Large intestine (tissue), 3 donors: Measurements from ENCODE around the gene NPHP1. TPM values are rescaled to one million over a fixed set of nuclear protein-coding genes. Genes with fewer than 3 reads are reported as not detected.
"Not testable (repeated sequence)": the region's sequence is repeated elsewhere in the genome, so short reads cannot be mapped to it uniquely, and the experiment has no call there.

Experiments used
- DNase-seq, 2 donors: peaks; one replicate each; pipeline versions ENCODE4 v3.0.0 to v3.0.0-alpha.2; 2013
- H3K27ac ChIP-seq: one replicate; pipeline ENCODE4 v1.5.1; 2013; ENCODE audit warnings: low read length
- H3K27me3 ChIP-seq: 2 replicates; pipeline ENCODE4 v1.6.1; 2013; ENCODE audit warnings: low read length; ENCODE audit not compliant: control insufficient read depth, insufficient read depth
- H3K36me3 ChIP-seq: 2 replicates; pipeline ENCODE4 v1.6.1; 2013; ENCODE audit warnings: low read length; ENCODE audit not compliant: control insufficient read depth, insufficient read depth
- H3K4me1 ChIP-seq: one replicate; pipeline ENCODE4 v1.6.1; 2013; ENCODE audit warnings: low read length; ENCODE audit not compliant: control insufficient read depth, insufficient read depth
- H3K4me3 ChIP-seq: one replicate; pipeline ENCODE4 v1.5.1; 2013; ENCODE audit warnings: low read length
- H3K9me3 ChIP-seq: one replicate; pipeline ENCODE4 v1.6.1; 2013; ENCODE audit warnings: mild to moderate bottlenecking, low read depth, low read length, moderate library complexity; ENCODE audit not compliant: control insufficient read depth
- WGBS: methylation state at CpG from one replicate; pipeline ENCODE4 v1.1.5; 2013; ENCODE audit warnings: low lambda C conversion rate; ENCODE audit not compliant: insufficient coverage; 5-methylcytosine and 5-hydroxymethylcytosine counted together
- polyA plus RNA-seq: library from polyadenylated mRNA; unstranded; fragments of 120-200 nt; gene quantifications from one replicate; pipeline ENCODE4 v1.2.1, GENCODE V29; 2013

NPHP1 gene
- polyA plus RNA-seq, 1 donor: 3.9 TPM

DNA sequence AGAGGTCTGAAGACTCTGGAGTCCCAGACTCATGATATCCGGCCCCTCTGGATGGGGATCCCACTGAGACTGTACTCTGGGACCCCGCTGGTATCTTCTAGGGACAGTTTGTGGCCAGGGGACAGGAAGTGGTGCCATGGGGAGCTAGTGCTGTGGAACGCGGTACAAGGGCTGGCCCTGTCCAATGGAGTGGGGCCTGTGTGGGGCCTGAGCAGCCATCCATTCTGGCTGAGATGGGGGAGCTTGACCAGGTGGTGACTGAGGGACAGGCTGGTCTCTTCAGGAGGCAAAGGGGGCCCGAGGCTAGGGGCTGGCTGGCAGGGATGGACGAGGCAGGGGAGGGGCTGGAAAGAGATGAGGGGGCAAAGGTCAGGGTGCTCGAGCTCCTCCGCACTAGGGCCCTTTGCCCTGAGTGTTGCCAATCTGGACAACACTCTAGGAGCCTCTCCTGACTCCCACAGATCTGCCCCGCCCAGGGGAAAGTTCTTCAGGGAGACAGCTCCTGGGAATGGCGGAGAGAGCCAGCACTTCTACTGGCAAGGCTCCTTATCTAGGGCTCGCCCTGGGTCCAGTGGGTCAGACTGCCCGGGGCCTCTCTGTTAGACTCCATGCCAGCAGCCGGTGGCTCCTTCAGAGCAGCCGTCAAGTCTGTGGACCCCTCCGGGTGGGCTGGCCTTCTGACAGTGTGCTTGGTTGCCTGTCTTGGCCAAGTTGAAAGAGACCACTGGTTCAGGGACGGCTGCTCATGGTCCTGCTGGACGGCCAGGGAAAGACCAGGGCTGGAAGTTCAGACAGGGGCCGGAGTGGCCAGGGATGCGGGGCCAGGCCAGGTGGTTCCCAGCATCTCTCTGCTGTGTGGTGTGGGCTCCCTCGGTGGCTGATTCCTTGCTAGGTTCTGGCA is 101.5 kb downstream of the NPHP1 start:
- peak; percentile 80 to 87 for DNase-seq
- peaks cover 74% of the 10 kb centered on the region for H3K4me1 ChIP-seq
- no peaks in the 10 kb centered on the region for H3K27me3 ChIP-seq
- H3K4me3 ChIP-seq: no peak overlapping the region
- no peaks in the 10 kb centered on the region for H3K9me3 ChIP-seq
- H3K27ac ChIP-seq: peak overlapping the region; percentile 91
- H3K36me3 ChIP-seq: peaks cover 20% of the 10 kb centered on the region
- no CpG with 5 or more reads among the region's 20 CpGs for WGBS

DNA sequence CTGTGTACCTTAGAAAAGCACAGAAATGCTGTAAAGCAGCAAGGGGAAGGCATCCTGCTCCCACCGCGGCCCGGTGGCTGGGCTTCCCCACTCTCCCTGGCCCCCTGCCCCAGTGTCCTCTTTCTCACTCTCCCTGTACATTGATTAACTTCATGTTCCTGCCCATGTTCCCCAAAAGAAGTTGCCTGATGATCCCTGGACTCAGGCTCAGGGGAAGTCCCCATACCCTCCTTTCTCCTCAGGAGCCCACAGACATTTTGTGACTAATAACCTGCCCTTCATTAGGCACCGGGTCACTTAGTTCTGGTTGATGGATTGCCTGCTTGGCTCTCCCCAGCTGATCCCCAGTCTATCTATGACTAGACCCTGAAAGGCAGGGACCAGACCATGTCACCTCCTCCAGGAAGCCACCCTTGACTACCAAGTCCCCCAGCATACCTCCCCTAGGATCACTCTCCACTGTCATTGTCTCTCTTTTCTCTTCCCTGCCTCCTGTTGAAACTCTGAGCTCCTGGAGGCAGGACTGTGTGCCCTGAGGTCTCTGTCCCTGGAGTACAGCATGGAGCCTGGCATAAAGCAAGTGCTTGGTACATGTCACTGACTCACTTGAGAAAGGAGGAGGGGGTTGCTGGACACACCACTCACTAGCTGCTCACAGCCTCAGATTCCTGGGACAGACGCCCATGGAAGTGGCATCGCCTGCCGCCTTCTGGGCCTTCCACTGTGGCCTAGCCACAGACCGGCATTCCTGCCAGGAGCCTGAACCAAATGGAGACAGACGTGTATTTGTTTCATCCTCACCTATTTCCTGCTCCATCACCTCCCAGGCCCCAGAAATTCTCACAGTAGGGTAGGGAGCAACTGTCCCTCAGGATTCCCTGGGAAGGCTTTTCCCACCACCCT is 102.7 kb downstream of the NPHP1 start:
- Histone ChIP-seq H3K27me3 (no peaks in the 10 kb centered on the region), H3K27ac (peak overlapping the region; percentile 91), H3K4me3 (no peak overlapping the region), H3K4me1 (peaks cover 65% of the 10 kb centered on the region), H3K36me3 (peaks cover 23% of the 10 kb centered on the region), H3K9me3 (no peaks in the 10 kb centered on the region)
- WGBS: no CpG with 5 or more reads among the region's 9 CpGs
- peak in 1 of 2 donors; percentile 34 for DNase-seq

DNA sequence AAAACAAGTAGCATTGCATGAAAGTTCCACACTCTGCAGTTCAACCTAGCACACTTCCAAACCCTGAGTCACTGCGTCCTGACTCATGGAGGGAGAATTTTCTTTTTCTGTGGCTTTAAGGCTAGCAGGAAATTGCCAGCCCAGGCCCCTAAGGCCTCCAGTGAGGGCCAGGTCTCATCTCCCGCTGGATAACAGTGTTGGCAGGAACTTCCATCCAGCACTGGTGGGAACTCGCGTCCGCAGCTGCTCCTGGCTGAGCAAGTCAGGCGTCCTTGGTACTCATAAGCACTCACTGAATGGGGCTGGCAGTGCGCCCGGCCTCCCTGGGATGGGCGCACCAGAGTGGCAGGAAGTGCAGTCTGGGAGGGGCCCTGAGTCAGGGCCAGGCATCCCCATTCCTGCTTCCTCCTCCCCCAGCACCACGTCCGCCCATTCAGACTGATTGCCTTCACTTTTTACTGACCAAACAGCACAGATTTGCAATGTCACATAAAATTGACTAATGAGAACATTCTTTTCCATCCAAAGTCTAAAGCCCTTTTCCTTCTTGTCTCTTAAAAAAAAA is 103.5 kb downstream of the NPHP1 start:
- no peak overlapping the region for H3K4me3 ChIP-seq
- H3K4me1 ChIP-seq: peaks cover 57% of the 10 kb centered on the region
- peaks cover 23% of the 10 kb centered on the region for H3K36me3 ChIP-seq
- no peaks in the 10 kb centered on the region for H3K9me3 ChIP-seq
- peak overlapping the region; percentile 91 for H3K27ac ChIP-seq
- no peaks in the 10 kb centered on the region for H3K27me3 ChIP-seq
- peak; percentile 89 to 92 for DNase-seq
- no CpG with 5 or more reads among the region's 11 CpGs for WGBS

DNA sequence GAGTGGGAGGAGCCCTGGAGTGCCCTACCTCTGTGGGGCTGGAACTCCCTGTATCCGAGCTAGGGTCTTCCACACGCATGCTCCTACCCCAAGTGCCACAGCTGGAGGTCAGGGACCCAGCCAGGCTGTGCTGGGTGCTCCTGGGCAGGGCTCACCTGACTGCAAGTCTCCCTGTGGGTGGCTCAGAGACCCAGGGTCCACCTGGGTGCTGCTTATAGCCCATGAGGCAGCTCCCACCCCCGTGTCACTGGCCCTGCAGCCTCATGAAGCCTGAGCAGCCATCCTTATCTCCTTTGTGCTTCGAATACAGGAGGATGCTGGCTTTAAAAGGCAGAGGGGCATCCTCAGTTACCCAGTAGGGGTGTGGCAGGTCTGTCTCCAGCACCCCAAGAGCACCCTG is 103.9 kb downstream of the NPHP1 start:
- peaks cover 23% of the 10 kb centered on the region for H3K36me3 ChIP-seq
- not testable (repeated sequence) for H3K9me3 ChIP-seq, H3K27me3 ChIP-seq, DNase-seq, H3K4me3 ChIP-seq
- H3K27ac ChIP-seq: peak overlapping the region; percentile 91
- peaks cover 53% of the 10 kb centered on the region for H3K4me1 ChIP-seq
- WGBS: no CpG with 5 or more reads among the region's 4 CpGs

DNA sequence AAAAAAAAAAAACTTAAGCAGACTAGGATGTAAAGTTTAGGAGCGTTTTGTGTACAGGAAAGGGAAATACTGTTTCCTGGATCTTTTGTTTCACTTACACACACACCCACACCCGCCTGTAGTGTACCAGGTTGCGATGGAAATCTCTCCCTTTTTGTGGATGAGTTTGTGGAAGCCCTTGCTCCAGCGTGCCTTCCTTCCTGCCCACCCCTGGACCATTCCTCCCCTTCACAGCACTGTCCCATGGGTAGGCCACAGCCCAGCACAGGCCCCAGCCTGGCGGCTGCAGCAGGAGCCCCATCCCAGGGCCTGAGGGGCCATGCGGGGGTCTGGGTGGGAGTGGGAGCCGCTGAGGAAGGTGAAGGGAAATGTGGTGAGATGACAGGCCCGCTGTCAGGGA is 104.3 kb downstream of the NPHP1 start:
- Histone ChIP-seq H3K27me3 (no peaks in the 10 kb centered on the region), H3K4me1 (peaks cover 49% of the 10 kb centered on the region), H3K4me3 (no peak overlapping the region), H3K27ac (peak overlapping the region; percentile 91), H3K36me3 (peaks cover 23% of the 10 kb centered on the region), H3K9me3 (no peaks in the 10 kb centered on the region)
- no CpG with 5 or more reads among the region's 8 CpGs for WGBS
- no peak for DNase-seq

DNA sequence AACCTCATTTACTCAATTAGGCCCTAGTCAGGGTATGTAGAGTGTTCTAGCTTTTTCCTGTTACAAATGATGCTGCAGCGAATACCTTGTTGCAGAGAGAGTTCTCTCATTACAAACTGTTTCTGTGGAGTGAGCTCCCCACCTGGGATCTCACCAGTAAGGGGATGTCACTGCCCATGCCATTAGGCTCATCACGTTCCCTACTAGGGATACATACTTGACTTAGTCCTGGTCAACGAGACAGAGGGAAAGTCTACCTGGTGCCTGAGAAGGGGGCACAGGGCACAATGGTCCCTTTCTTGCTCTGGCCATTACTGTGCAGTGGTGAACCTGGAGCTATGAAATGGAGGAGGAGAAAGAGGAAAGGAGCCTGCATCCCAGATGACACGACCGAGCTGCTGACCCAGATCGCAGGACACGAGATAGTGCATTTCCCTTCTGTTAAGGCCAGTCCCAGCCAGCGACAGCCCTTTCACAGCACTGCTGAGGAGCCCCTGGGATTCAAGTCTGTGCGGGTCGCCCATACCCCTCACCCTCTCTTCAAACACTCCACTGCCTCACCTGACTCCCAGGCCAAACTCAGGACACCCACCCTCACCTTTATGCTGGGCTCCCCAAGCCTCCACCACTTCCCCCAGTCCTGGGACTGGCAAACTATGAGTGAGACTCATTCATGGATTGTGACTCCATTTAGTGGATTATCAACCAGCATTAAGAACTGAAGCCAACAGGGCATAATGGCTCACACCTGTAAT is 105.2 kb downstream of the NPHP1 start:
- H3K27ac ChIP-seq: no peak overlapping the region
- no peaks in the 10 kb centered on the region for H3K27me3 ChIP-seq
- 100% methylated on average over 1 of the region's 10 CpGs for WGBS
- no peak for DNase-seq
- H3K4me3 ChIP-seq: no peak overlapping the region
- no peaks in the 10 kb centered on the region for H3K9me3 ChIP-seq
- H3K36me3 ChIP-seq: peaks cover 16% of the 10 kb centered on the region
- peaks cover 41% of the 10 kb centered on the region for H3K4me1 ChIP-seq

DNA sequence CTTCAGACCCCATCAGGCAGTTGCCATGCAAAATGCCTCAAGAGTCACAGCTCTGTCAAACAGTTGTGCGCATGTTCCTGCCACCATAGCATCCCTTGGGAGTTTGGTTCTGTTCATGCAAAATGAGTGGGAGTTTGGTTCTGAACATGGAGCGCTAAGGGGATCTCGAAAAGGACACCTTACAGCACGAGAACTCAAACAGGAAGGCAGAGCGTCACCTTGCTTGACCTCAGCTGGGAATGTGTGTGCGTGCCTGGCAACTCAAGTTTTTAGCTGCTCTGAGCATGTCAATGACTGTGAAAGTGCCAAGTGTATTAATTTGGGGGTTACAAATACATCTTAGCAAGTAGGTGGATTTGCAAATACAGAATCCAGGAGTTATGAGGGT is 105.8 kb downstream of the NPHP1 start:
- Histone ChIP-seq H3K27me3 (no peaks in the 10 kb centered on the region), H3K27ac (no peak overlapping the region), H3K9me3 (no peaks in the 10 kb centered on the region), H3K36me3 (peaks cover 13% of the 10 kb centered on the region), H3K4me1 (peaks cover 35% of the 10 kb centered on the region), H3K4me3 (no peak overlapping the region)
- WGBS: 92% methylated on average over 2 of the region's 6 CpGs
- no peak for DNase-seq

DNA sequence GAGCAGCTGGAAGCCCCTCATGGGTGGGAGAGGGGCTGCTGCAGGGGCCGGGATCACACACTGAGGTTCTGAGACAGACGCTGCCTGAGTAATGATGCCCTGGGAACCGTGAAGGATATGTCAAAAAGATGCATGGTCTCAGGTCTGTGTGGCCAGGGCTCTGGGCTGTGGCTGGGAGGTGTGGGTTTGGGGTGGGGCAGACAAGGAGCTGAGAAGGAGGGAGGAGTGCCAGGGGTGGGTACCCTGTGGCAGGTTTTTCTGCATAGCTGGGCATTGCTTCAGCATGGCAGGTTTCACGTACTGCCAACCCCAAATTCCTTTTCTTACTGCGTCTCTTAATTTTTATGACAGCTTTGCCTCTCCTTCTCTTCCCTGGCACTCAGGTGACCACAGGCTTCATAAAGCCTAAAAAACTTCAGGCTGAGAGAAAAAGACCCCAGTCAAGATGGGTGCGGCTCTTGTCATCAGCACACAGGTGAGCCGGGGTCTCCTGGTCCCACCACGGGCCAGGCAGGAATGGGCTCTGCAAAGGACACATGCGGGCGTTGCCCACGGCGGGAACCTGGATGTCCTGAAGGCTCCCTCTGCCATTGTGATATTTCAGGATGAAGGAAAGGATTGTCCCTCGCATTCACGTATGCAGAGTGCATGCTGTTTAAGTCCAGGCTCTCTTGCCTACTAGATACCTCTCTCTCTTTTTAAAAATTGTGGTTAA is 107.2 kb downstream of the NPHP1 start:
- Histone ChIP-seq H3K4me3 (no peak overlapping the region), H3K27ac (no peak overlapping the region), H3K9me3 (no peaks in the 10 kb centered on the region), H3K4me1 (peaks cover 21% of the 10 kb centered on the region), H3K36me3 (peaks cover 12% of the 10 kb centered on the region), H3K27me3 (no peaks in the 10 kb centered on the region)
- WGBS: no CpG with 5 or more reads among the region's 14 CpGs
- no peak for DNase-seq

DNA sequence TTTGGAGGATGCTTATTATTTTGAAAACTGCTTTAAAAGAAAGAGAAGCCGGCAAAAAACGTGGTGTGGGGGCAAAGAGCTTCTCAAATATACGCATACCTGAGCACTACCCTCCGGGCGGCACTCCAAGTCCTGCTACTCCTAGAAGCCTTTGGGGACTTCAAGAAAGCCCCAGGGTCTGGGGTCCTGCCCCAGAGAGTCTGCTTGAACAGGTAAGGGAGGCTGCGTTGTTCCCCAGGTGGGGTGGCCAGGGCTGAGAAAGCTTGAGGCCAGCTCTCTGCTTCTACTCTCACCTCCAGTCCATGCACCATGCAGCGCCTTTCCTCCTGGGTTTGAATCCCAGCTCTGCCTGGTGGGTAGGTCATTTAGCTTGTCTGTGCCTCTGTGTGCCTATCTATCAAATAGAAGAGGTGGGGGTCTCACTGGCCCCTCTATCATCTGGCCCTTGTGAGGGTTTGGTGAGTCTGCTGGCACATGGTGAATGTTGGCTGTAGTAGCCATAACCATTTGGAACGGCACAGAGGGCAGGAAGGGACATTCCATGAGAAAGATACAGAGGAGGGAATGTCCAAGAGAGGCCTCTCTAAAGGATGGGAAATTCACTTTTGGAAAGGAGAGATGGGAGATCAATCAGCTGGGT is 108.7 kb downstream of the NPHP1 start:
- H3K27ac ChIP-seq: no peak overlapping the region
- peaks cover 6% of the 10 kb centered on the region for H3K4me1 ChIP-seq
- WGBS: no CpG with 5 or more reads among the region's 8 CpGs

More for the DNA sequence above, 108.7 kb downstream of the NPHP1 start:
- no peaks in the 10 kb centered on the region for H3K9me3 ChIP-seq
- no peak overlapping the region for H3K4me3 ChIP-seq
- no peaks in the 10 kb centered on the region for H3K27me3 ChIP-seq
- H3K36me3 ChIP-seq: peaks cover 12% of the 10 kb centered on the region
- no peak for DNase-seq
